ENCODE results near the gene RPUSD1. TPM values are rescaled to one million over a fixed set of nuclear protein-coding genes. Genes with fewer than 3 reads are reported as not detected.

The RPUSD1 gene
- polyA plus RNA-seq, 3 donors = 29.5 to 38.1 (median 31.5) TPM

- Histone ChIP-seq H4K20me1 (ENCODE audit: insufficient read depth, low read length) (no peaks in the 10 kb centered on the region), H3K79me2 (ENCODE audit: insufficient read depth, low read length) (no peaks in the 10 kb centered on the region), H3K4me2 (replicated peaks; ENCODE audit: extremely low read depth, low read length, poor library complexity, severe bottlenecking) (no peak overlapping the region), H3K36me3 (replicated peaks in 1 of 2; ENCODE audit: control insufficient read depth in 1 of 2, insufficient read depth in 2 of 2, low read length in 2 of 2) (no peaks in the 10 kb centered on the region), H3K9me3 (replicated peaks in 1 of 2; ENCODE audit: control insufficient read depth in 1 of 2, insufficient read depth in 1 of 2, low read length in 2 of 2) (no peaks in the 10 kb centered on the region), H3K4me3 (replicated peaks in 1 of 3; ENCODE audit: low read depth in 2 of 3, low read length in 3 of 3) (no peak overlapping the region), H2AFZ (ENCODE audit: insufficient read depth, low read depth, low read length, poor library complexity, severe bottlenecking) (no peak overlapping the region), H3K27me3 (ENCODE audit: control insufficient read depth in 2 of 2, insufficient read depth in 2 of 2, low read length in 2 of 2) (peaks cover 0 to 2% of the 10 kb centered on the region in 2 donors), H3K9ac (ENCODE audit: insufficient read depth, low read length, poor library complexity, severe bottlenecking) (no peak overlapping the region), H3K4me1 (ENCODE audit: control insufficient read depth in 1 of 2, insufficient read depth in 2 of 2, low read length in 2 of 2) (no peaks in the 10 kb centered on the region), H3K27ac (ENCODE audit: low read depth in 1 of 2, low read length in 2 of 2) (no peak overlapping the region)
- H3K36me3 Mint-ChIP-seq = no peaks in the 10 kb centered on the region
- H3K9me3 Mint-ChIP-seq = no peaks in the 10 kb centered on the region
- WGBS (ENCODE audit: insufficient coverage) = 88% methylated on average over 21 of the region's 21 CpGs
- no peak overlapping the region for H3K27ac Mint-ChIP-seq
- no peaks in the 10 kb centered on the region for H3K4me1 Mint-ChIP-seq
- H3K4me3 Mint-ChIP-seq = no peak overlapping the region
- H3K27me3 Mint-ChIP-seq (ENCODE audit: low read depth in 3 of 3) = peaks cover 0 to 9% (median 3%) of the 10 kb centered on the region in 3 donors
- DNase-seq = no peak
- TF ChIP-seq CTCF (IDR thresholded peaks at IDR 0.05) = no peak
- intact Hi-C loops (cut with micrococcal nuclease) = no loop called here
Measured at GRCh38 chr16:768428-768827, 19.8 kb downstream of the RPUSD1 start.

GRCh38 chr16:767743-768235, 20.4 kb downstream of the RPUSD1 start:
- no peak overlapping the region for H3K27ac Mint-ChIP-seq
- no peak overlapping the region for H3K4me3 ChIP-seq (replicated peaks in 1 of 3; ENCODE audit: low read depth in 2 of 3, low read length in 3 of 3)
- no peaks in the 10 kb centered on the region for H4K20me1 ChIP-seq (ENCODE audit: insufficient read depth, low read length)
- no peak overlapping the region for H3K4me3 Mint-ChIP-seq
- no peaks in the 10 kb centered on the region for H3K36me3 ChIP-seq (replicated peaks in 1 of 2; ENCODE audit: control insufficient read depth in 1 of 2, insufficient read depth in 2 of 2, low read length in 2 of 2)
- H3K27me3 ChIP-seq (ENCODE audit: control insufficient read depth in 2 of 2, insufficient read depth in 2 of 2, low read length in 2 of 2) = peaks cover 0 to 2% of the 10 kb centered on the region in 2 donors
- no peaks in the 10 kb centered on the region for H3K9me3 ChIP-seq (replicated peaks in 1 of 2; ENCODE audit: control insufficient read depth in 1 of 2, insufficient read depth in 1 of 2, low read length in 2 of 2)
- H3K9me3 Mint-ChIP-seq = no peaks in the 10 kb centered on the region
- no peak for TF ChIP-seq CTCF (IDR thresholded peaks at IDR 0.05)
- no peaks in the 10 kb centered on the region for H3K79me2 ChIP-seq (ENCODE audit: insufficient read depth, low read length)
- no peak overlapping the region for H2AFZ ChIP-seq (ENCODE audit: insufficient read depth, low read depth, low read length, poor library complexity, severe bottlenecking)
- no peaks in the 10 kb centered on the region for H3K4me1 Mint-ChIP-seq
- H3K27ac ChIP-seq (ENCODE audit: low read depth in 1 of 2, low read length in 2 of 2) = no peak overlapping the region
- DNase-seq = no peak
- intact Hi-C loops (cut with micrococcal nuclease) = no loop called here
- H3K36me3 Mint-ChIP-seq = no peaks in the 10 kb centered on the region
- peaks cover 0 to 9% (median 3%) of the 10 kb centered on the region in 3 donors for H3K27me3 Mint-ChIP-seq (ENCODE audit: low read depth in 3 of 3)
- H3K4me2 ChIP-seq (replicated peaks; ENCODE audit: extremely low read depth, low read length, poor library complexity, severe bottlenecking) = no peak overlapping the region
- no peaks in the 10 kb centered on the region for H3K4me1 ChIP-seq (ENCODE audit: control insufficient read depth in 1 of 2, insufficient read depth in 2 of 2, low read length in 2 of 2)
- no peak overlapping the region for H3K9ac ChIP-seq (ENCODE audit: insufficient read depth, low read length, poor library complexity, severe bottlenecking)
- 53% methylated on average over 6 of the region's 38 CpGs for WGBS (ENCODE audit: insufficient coverage)

Data from CD14-positive monocyte (primary cell).